ENCODE data around the gene RADIL.

DNA sequence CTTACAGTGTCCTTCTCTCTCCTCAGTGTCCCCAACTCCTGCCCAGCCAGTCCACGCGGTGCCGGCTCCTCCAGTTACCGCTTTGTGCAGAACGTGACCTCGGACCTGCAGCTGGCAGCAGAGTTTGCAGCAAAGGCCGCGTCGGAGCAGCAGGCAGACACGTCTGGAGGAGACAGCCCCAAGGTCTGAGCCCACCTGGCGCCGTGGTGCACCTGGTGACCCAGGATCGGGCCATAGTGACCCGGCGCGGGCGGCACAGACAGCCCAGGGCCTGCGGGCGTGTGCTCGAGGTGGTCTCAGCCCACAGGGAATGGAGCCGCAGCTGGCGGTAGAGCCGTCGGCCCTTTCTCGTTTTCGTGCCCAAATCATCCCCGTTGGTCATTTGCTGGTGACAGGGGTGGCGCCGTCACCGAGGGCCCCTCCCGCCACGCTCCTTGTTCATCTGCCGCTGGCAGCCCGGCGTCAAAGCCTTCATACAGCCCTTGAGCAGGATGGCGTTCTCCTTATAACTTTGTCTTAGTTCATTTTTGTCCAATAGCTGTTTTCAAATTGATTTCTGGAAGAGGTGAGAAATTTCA is 129.0 kb downstream of the RADIL start:
- TF ChIP-seq, protein P1, sequence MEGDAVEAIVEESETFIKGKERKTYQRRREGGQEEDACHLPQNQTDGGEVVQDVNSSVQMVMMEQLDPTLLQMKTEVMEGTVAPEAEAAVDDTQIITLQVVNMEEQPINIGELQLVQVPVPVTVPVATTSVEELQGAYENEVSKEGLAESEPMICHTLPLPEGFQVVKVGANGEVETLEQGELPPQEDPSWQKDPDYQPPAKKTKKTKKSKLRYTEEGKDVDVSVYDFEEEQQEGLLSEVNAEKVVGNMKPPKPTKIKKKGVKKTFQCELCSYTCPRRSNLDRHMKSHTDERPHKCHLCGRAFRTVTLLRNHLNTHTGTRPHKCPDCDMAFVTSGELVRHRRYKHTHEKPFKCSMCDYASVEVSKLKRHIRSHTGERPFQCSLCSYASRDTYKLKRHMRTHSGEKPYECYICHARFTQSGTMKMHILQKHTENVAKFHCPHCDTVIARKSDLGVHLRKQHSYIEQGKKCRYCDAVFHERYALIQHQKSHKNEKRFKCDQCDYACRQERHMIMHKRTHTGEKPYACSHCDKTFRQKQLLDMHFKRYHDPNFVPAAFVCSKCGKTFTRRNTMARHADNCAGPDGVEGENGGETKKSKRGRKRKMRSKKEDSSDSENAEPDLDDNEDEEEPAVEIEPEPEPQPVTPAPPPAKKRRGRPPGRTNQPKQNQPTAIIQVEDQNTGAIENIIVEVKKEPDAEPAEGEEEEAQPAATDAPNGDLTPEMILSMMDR (IDR thresholded peaks at IDR 0.05), result no peak
- TF ChIP-seq ZFX (IDR thresholded peaks at IDR 0.05; ENCODE audit: borderline replicate concordance), result no peak

All from 22Rv1 (cell line).